D721Med (cell line): ENCODE measurements around the gene MMP23B.

Experiments used
- DNase-seq: peaks from one replicate; pipeline ENCODE4 v3.0.0; 2011; ENCODE audit warnings: low spot score; ENCODE audit not compliant: insufficient read length
- FAIRE-seq: peaks from 2 replicates; lab custom pipeline; 2011; peaks lifted over from hg19 to GRCh38; lab: Jason Lieb, UNC
- CTCF ChIP-seq: IDR thresholded peaks from 2 replicates; pipeline ENCODE4 v1.5.1; 2012; ENCODE audit warnings: mild to moderate bottlenecking, control low read depth; ENCODE audit not compliant: insufficient read depth; ENCODE audit errors: missing control alignments

MMP23B gene

GRCh38 chr1:1600861-1601563 lies 31.0 kb upstream of the MMP23B start:
- TF ChIP-seq CTCF = no peak
- DNase-seq = no peak
- no peak for FAIRE-seq

GRCh38 chr1:1601564-1602303 lies 30.2 kb upstream of the MMP23B start:
- no peak for DNase-seq
- no peak for TF ChIP-seq CTCF
- FAIRE-seq = no peak

GRCh38 chr1:1602304-1602967 lies 29.5 kb upstream of the MMP23B start:
- DNase-seq = no peak
- TF ChIP-seq CTCF = no peak
- FAIRE-seq = no peak

- DNase-seq (no peak), FAIRE-seq (no peak)
- TF ChIP-seq CTCF = no peak
Observed at GRCh38 chr1:1602968-1603506, 28.9 kb upstream of the MMP23B start.

GRCh38 chr1:1603671-1604373 lies 28.2 kb upstream of the MMP23B start:
- FAIRE-seq = no peak
- DNase-seq = no peak
- no peak for TF ChIP-seq CTCF

GRCh38 chr1:1604374-1605033 lies 27.5 kb upstream of the MMP23B start:
- FAIRE-seq (no peak), DNase-seq (no peak)
- no peak for TF ChIP-seq CTCF
